HG02884 (cell line): ENCODE data around the gene OSBPL10.
"Not testable (repeated sequence)": the region's sequence is repeated elsewhere in the genome, so short reads cannot be mapped to it uniquely, and the experiment has no call there.

Experiments
- ATAC-seq: cut with Tn5 transposase; IDR thresholded peaks from one replicate; pipeline ENCODE4 v1.9.1; 2021; ENCODE audit warnings: mild to moderate bottlenecking, moderate library complexity; ENCODE audit not compliant: unreplicated experiment

OSBPL10 gene

GRCh38 chr3:31861826-31862225, 119.2 kb downstream of the OSBPL10 start:
- no peak for ATAC-seq

GRCh38 chr3:31860642-31861041, 120.4 kb downstream of the OSBPL10 start:
- not testable (repeated sequence) for ATAC-seq

- ATAC-seq, result no peak
Observed at GRCh38 chr3:31859245-31859644, 121.8 kb downstream of the OSBPL10 start.

DNA sequence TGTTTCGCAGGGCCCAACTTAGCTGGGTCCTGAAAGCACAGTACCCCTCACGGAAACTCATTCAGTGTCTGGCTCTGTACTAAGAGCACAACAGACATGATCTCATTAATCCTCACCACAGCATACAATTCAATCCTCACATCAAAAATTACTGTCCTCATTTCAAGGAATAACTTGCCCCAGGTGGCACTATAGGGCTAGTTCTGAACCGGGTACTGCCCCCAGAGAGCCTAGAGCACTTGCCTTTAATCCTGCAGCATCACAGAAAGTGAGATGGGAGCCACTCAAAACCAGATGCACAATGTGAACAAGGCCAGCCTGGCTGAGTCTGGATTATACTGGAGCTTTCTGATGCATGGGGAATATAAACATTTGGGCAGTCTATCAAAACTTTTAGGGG, 122.6 kb downstream of the OSBPL10 start:
- no peak for ATAC-seq

GRCh38 chr3:31853580-31853979, 127.5 kb downstream of the OSBPL10 start:
- ATAC-seq, result no peak

DNA sequence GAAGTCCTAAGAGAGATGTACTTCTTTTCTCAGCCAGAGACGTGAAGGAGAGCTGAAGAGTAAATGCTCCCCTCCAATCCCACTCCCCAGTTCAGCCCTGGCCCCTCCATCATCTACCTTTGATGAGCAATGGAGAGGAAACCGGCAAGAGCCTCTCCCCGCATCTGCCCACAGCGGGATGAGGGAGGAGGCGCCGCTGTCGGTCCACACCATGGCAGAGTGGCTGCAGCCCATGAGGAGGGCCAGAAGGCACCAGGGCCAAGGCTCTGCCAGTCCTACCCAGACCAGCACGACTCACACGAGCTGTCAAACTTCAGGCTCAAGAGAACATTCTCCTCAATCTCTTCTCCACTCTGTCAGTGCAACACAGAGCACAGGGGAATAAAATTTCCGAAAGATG, 129.8 kb downstream of the OSBPL10 start:
- no peak for ATAC-seq

GRCh38 chr3:31848911-31849310, 132.2 kb downstream of the OSBPL10 start:
- no peak for ATAC-seq

DNA sequence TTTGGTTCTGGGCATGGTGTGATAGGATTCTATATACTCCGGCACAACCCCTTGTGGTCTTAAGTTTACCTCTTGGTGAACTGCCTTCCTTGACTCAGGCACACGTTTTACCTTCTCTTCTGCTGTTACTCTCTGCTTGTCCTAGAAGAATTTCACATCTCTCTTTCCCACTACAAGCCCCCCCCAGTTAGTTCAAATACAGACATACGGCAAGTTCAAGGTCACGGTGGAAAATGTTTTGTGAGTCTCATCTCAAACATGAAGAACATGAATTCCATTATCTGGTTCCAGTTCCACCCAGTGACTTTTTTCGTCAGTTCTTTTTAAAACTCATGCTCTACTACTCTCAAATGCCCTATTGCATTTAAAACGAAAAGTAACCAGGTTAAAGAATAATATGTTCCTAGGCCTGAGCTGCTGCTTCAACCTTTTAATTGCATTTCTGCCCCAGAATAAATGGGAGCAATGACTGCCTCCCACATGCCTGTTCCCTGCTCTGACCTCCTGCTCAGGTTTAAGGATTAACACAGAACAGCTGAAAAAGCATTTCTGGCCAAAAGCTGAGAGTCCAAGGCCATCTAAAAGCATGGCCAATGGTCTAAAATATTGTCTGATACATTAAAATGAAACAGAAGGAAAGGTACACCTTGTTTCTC, 132.8 kb downstream of the OSBPL10 start:
- no peak for ATAC-seq

GRCh38 chr3:31847760-31848159, 133.3 kb downstream of the OSBPL10 start:
- ATAC-seq, result no peak

DNA sequence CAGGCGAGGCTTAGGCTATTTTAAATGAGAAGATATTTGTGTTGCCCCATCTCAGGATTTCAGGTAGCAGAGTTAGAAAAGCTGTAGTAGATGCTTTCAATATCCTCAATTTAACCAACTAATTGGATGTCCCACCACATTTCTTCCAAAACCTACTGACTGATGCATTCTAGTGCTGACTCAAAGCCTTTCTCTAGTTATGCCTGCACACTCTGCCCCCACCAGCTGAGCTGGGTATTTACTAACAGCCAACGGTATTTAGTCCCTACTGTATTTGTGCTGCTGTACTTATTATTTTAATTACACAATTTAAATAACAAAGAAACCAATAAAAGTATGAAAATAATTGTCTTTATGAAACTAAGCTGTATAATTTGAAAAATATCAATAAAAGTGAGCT, 139.5 kb downstream of the OSBPL10 start:
- ATAC-seq, result no peak

DNA sequence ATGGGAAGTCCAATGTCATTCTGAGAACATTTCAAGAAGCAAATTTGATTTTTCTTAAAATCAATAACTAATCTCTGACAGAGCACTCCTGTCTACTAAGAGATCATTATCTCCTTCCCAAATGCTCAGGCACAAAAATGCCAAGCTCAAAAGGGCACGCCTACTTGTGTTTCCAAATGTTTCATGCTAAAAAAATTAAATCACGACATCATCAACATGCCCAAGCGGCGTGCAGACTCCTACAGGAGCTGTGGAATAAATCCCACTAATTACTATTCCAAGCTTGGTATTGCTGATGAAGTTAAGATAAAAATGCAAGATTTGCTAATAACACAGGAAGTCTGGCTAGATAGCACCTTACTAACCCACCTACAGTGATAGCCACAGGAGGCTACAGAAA, 140.8 kb downstream of the OSBPL10 start:
- ATAC-seq, result no peak

GRCh38 chr3:31839144-31839917, 141.7 kb downstream of the OSBPL10 start:
- no peak for ATAC-seq

GRCh38 chr3:31836131-31837075, 144.7 kb downstream of the OSBPL10 start:
- no peak for ATAC-seq

- no peak for ATAC-seq
Observed at GRCh38 chr3:31833391-31834190, 147.5 kb downstream of the OSBPL10 start.

- ATAC-seq, result no peak
Observed at GRCh38 chr3:31832551-31832950, 148.5 kb downstream of the OSBPL10 start.

DNA sequence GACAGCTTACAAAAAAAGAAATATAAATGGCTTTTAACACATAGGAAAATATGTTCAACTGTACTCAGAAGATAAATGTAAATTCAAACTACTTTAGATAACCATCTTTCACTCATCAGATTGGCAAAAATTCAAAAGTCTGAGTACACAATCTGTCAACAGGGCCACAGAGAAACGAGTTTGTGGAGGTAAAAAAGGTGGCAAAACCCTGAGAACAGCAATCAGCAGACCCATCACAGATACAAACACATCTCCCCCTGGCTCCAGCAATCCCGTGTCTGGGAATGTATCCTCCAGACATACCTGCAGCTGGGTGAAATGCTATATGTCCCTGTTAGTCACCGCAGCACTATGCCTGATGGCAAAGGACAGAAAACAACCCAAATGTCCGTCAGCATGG, 149.5 kb downstream of the OSBPL10 start:
- ATAC-seq, result no peak

DNA sequence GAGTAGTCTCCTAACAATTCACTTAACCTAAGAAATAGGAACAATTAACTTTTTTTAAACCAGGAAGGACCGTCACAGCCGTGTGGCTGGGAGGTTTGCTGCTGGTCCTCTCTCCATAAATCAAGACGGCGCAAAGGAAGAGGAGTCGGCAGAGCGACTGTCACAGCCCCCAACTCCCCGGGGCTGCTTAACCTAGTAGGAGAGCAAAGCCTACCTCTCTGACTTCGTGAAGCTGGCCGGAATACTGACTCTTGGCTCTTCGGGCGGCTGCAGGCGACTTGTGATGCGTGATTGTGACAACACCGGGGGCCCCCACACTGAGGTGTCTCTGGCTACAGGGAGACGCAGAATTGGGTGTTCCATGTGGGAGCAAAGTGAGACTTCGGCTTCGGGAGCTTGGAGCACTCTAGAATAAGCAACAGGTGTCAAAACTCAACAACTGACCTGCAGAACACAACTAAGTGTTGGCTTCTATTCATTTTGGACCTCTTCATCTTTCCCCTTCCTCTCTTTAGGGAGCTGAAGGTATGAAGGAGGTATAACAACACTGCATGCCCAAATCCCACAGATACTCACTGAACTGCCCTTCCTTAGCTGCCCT, 151.1 kb downstream of the OSBPL10 start:
- no peak for ATAC-seq

GRCh38 chr3:31829010-31829409, 152.1 kb downstream of the OSBPL10 start:
- ATAC-seq, result no peak

DNA sequence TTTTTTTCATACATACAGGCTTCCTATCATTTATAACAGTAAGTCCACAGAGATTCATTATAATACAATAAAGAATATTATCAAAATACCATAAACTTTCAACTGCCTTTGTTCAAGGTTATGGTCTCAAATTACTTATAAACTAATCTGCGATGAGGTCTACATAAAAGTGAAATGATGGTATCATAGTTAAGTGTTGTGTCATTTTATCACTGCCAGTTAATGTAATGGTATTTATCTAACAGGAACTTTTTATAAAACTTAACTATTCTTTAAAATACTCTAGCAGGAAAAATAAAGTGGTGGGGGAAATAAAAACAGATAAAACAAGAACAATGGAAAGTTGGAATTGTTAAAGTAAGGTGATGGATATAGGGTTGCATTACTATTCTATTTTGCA, 153.1 kb downstream of the OSBPL10 start:
- no peak for ATAC-seq

GRCh38 chr3:31823184-31823583, 157.9 kb downstream of the OSBPL10 start:
- no peak for ATAC-seq
